Spleen (tissue), 11 donors: ENCODE measurements around the gene INA. TPM values are rescaled to one million over a fixed set of nuclear protein-coding genes. Genes with fewer than 3 reads are reported as not detected.
"Not testable (repeated sequence)": the region's sequence is repeated elsewhere in the genome, so short reads cannot be mapped to it uniquely, and the experiment has no call there.

Experiments used
- DNase-seq: peaks from one replicate; pipeline ENCODE4 v3.0.0-alpha.2; 2020
- H3K27ac ChIP-seq, 8 donors: fragments of 200-600 bp; sonication (generic) in 7 of 8; 1 replicate in 4 of 8; 2 replicates in 4 of 8; pipeline versions ENCODE4 v1.5.0 to v1.8.0; 2016 to 2021; ENCODE audit warnings: inconsistent platforms in 4 of 8, mild to moderate bottlenecking in 4 of 8, moderate library complexity in 1 of 8
- H3K27me3 ChIP-seq, 7 donors: fragments of 200-600 bp; sonication (generic) in 6 of 7; replicated peaks in 1 of 7; 1 replicate in 4 of 7; 2 replicates in 3 of 7; pipeline versions ENCODE4 v1.5.0 to v1.8.0; 2016 to 2021; ENCODE audit warnings: inconsistent platforms in 3 of 7, mild to moderate bottlenecking in 1 of 7
- H3K36me3 ChIP-seq, 6 donors: fragments of 200-600 bp; sonication (generic) in 5 of 6; 1 replicate in 4 of 6; 2 replicates in 2 of 6; pipeline versions ENCODE4 v1.5.0 to v1.8.0; 2016 to 2021; ENCODE audit warnings: inconsistent platforms in 2 of 6
- H3K4me1 ChIP-seq, 6 donors: fragments of 200-600 bp; sonication (generic) in 5 of 6; 1 replicate in 3 of 6; 2 replicates in 3 of 6; pipeline versions ENCODE4 v1.5.0 to v1.8.0; 2016 to 2021; ENCODE audit warnings: inconsistent platforms in 3 of 6
- H3K4me3 ChIP-seq, 8 donors: fragments of 200-600 bp; sonication (generic) in 7 of 8; 1 replicate in 4 of 8; 2 replicates in 4 of 8; pipeline versions ENCODE4 v1.5.0 to v1.8.0; 2016 to 2021; ENCODE audit warnings: inconsistent platforms in 4 of 8, mild to moderate bottlenecking in 4 of 8, moderate library complexity in 2 of 8
- H3K9me3 ChIP-seq, 8 donors: fragments of 200-600 bp; sonication (generic) in 7 of 8; 1 replicate in 4 of 8; 2 replicates in 4 of 8; pipeline versions ENCODE4 v1.5.0 to v1.8.0; 2016 to 2021; ENCODE audit warnings: inconsistent platforms in 4 of 8
- POLR2A ChIP-seq, 3 donors: fragments of 450-650 bp; IDR thresholded peaks; one replicate each; pipeline ENCODE4 v1.5.1; 2017; ENCODE audit warnings: antibody characterized with exemption in 3 of 3, mild to moderate bottlenecking in 1 of 3
- POLR2AphosphoS5 ChIP-seq, 3 donors: sonication (generic); formaldehyde crosslinking; IDR thresholded peaks; one replicate each; pipeline ENCODE4 v1.5.1; 2017; ENCODE audit warnings: antibody characterized with exemption in 3 of 3
- WGBS, 5 donors: extraction: QIAGEN DNeasy Blood & Tissue Kit in 3 of 5; methylation state at CpG; one replicate each; pipeline versions ENCODE4 v1.1.5 to v1.1.7; 2013 to 2018; 5-methylcytosine and 5-hydroxymethylcytosine counted together
- intact Hi-C: fragments of 100-400 bp; cut with DNase I; formaldehyde crosslinking; loops from one replicate; pipeline ENCODE4 v1.15.0; 2023; ENCODE audit warnings: low total_unique reads
- polyA plus RNA-seq, 3 donors: library from polyadenylated mRNA; stranded (reverse); fragments of 200-250 nt; gene quantifications; one replicate each; pipeline ENCODE4 v1.2.1, GENCODE V29; 2013
- total RNA-seq, 7 donors: library from RNA; depleted of rRNA in 3 of 7; stranded (reverse); fragments of >200 nt in 3 of 7; fragmentation: NEBNext Ultra II Directional in 4 of 7; extraction: Animal tissue kit (Norgen Biotek cat#: 25700) in 4 of 7; gene quantifications; one replicate each; pipeline versions ENCODE4 v1.1.0 to v1.2.1, GENCODE V29; 2016 to 2021
- TF ChIP-seq, protein P1 (sequence below), 11 experiments: fragments of 200-600 bp in 7 of 11; fragments of 450-650 bp in 4 of 11; sonication (generic) in 4 of 11; IDR thresholded peaks in 8 of 11; conservative IDR thresholded peaks in 3 of 11; 1 replicate in 7 of 11; 2 replicates in 4 of 11; pipeline versions ENCODE4 v1.4.0 to v1.8.0; 2016 to 2021; ENCODE audit warnings: antibody characterized with exemption in 11 of 11, inconsistent platforms in 4 of 11, mild to moderate bottlenecking in 1 of 11
- donor health status: healthy with polysubstance abuse.
- donor health status: DM: no; HTN: no; CAD: no; lungs with moderate emphysema.
- donor health status: DM: no; HTN: no; CAD: no.
- donor health status: Bipolar disorder and iron deficiency.
- donor health status: healthy.
- donor health status: DM: no; HTN: no; CAD: no.
- donor health status: DM: yes; HTN: yes; CAD: no.

Gene INA
- total and polyA plus RNA-seq, 10 donors = 0.02 to 0.09 (median 0.03) TPM; not detected in 7

DNA sequence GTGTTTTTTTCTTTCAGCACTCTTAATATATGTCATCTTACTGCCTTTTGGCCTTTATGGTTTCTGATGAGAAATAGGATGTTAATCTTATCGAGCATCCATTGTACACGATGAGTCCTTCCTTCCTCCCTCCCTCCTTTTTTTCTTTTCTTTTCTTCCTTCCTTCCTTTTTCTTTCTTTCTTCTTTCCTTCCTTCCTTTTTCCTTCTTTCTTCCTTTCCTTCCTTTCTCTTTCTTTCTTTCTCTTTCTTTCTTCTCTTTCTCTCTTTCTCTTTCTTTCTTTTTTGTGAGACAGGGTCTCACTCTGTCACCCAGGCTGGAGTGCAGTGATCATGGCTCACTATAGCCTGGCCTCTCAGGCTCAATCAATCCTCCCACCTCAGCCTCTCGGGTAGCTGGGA lies 22.8 kb upstream of the INA start:
- intact Hi-C loops = no loop called here
- 54 to 84% (median 60%) methylated on average over 3 of the region's 3 CpGs for WGBS, 5 donors

GRCh38 chr10:103254538-103255325 lies 22.2 kb upstream of the INA start:
- H3K4me3 ChIP-seq = no peak overlapping the region
- TF ChIP-seq POLR2AphosphoS5 (IDR thresholded peaks at IDR 0.05) = no peak
- TF ChIP-seq POLR2A (IDR thresholded peaks at IDR 0.05) = no peak
- TF ChIP-seq, protein P1, sequence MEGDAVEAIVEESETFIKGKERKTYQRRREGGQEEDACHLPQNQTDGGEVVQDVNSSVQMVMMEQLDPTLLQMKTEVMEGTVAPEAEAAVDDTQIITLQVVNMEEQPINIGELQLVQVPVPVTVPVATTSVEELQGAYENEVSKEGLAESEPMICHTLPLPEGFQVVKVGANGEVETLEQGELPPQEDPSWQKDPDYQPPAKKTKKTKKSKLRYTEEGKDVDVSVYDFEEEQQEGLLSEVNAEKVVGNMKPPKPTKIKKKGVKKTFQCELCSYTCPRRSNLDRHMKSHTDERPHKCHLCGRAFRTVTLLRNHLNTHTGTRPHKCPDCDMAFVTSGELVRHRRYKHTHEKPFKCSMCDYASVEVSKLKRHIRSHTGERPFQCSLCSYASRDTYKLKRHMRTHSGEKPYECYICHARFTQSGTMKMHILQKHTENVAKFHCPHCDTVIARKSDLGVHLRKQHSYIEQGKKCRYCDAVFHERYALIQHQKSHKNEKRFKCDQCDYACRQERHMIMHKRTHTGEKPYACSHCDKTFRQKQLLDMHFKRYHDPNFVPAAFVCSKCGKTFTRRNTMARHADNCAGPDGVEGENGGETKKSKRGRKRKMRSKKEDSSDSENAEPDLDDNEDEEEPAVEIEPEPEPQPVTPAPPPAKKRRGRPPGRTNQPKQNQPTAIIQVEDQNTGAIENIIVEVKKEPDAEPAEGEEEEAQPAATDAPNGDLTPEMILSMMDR (IDR thresholded peaks at IDR 0.05 in 8 of 11, conservative IDR thresholded peaks at IDR 0.05 in 3 of 11) = no peak
- 55 to 84% (median 71%) methylated on average over 4 of the region's 4 CpGs for WGBS, 5 donors
- intact Hi-C loops = no loop called here
- no peaks in the 10 kb centered on the region for H3K27me3 ChIP-seq
- DNase-seq = no peak
- H3K4me1 ChIP-seq = no peaks in the 10 kb centered on the region
- H3K9me3 ChIP-seq = peaks cover 0 to 12% (median under 1%) of the 10 kb centered on the region in 8 donors
- H3K36me3 ChIP-seq = no peaks in the 10 kb centered on the region
- no peak overlapping the region for H3K27ac ChIP-seq

More for the DNA sequence above, 22.8 kb upstream of the INA start:
- no peak for DNase-seq
- TF ChIP-seq POLR2A (IDR thresholded peaks at IDR 0.05) (no peak), POLR2AphosphoS5 (IDR thresholded peaks at IDR 0.05) (no peak)
- TF ChIP-seq, protein P1 (IDR thresholded peaks at IDR 0.05 in 8 of 11, conservative IDR thresholded peaks at IDR 0.05 in 3 of 11) = no peak
- H3K4me1 ChIP-seq = no peaks in the 10 kb centered on the region
- no peak overlapping the region for H3K27ac ChIP-seq
- H3K9me3 ChIP-seq = peaks cover 0 to 6% (median 0%) of the 10 kb centered on the region in 8 donors
- H3K36me3 ChIP-seq = no peaks in the 10 kb centered on the region
- H3K27me3 ChIP-seq = no peaks in the 10 kb centered on the region
- H3K4me3 ChIP-seq = no peak overlapping the region

- intact Hi-C loops = no loop called here
- no peaks in the 10 kb centered on the region for H3K36me3 ChIP-seq
- no peaks in the 10 kb centered on the region for H3K4me1 ChIP-seq
- WGBS, 5 donors = 83 to 97% (median 95%) methylated on average over 1 of the region's 1 CpG
- H3K4me3 ChIP-seq = no peak overlapping the region
- TF ChIP-seq POLR2A (IDR thresholded peaks at IDR 0.05) (no peak), POLR2AphosphoS5 (IDR thresholded peaks at IDR 0.05) (no peak)
- TF ChIP-seq, protein P1 (IDR thresholded peaks at IDR 0.05 in 8 of 11, conservative IDR thresholded peaks at IDR 0.05 in 3 of 11) = no peak
- H3K9me3 ChIP-seq = peaks cover 0 to 21% (median 5%) of the 10 kb centered on the region in 8 donors
- DNase-seq = no peak
- H3K27ac ChIP-seq = no peak overlapping the region
- no peaks in the 10 kb centered on the region for H3K27me3 ChIP-seq
Observed at GRCh38 chr10:103256613-103257012, 20.3 kb upstream of the INA start.

GRCh38 chr10:103257812-103258211 lies 19.1 kb upstream of the INA start:
- Histone ChIP-seq H3K27ac (no peak overlapping the region), H3K4me3 (no peak overlapping the region), H3K9me3 (peaks cover 0 to 21% (median 5%) of the 10 kb centered on the region in 8 donors), H3K27me3 (peaks cover 0 to 4% (median 0%) of the 10 kb centered on the region in 7 donors), H3K4me1 (no peaks in the 10 kb centered on the region), H3K36me3 (no peaks in the 10 kb centered on the region)
- TF ChIP-seq, protein P1 (IDR thresholded peaks at IDR 0.05 in 8 of 11, conservative IDR thresholded peaks at IDR 0.05 in 3 of 11) = no peak
- TF ChIP-seq POLR2A (IDR thresholded peaks at IDR 0.05) = no peak
- TF ChIP-seq POLR2AphosphoS5 (IDR thresholded peaks at IDR 0.05) = no peak
- DNase-seq = no peak
- intact Hi-C loops = no loop called here

DNA sequence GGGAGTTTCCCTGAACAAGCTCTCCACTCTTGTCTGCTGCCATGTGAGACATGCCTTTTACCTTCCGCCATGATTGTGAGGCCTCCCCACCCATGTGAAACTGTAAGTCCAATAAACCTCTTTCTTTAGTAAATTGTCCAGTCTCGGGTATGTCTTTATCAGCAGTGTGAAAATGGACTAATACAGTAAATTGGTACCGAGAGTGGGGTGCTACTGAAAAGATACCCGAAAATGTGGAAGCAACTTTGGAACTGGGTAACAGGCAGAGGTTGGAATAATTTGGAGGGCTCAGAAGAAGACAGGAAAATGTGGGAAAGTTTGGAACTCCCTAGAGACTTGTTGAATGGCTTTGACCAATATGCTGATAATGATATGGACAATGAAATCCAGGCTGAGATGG lies 18.0 kb upstream of the INA start:
- H3K4me1 ChIP-seq, H3K36me3 ChIP-seq, DNase-seq, H3K4me3 ChIP-seq, H3K27ac ChIP-seq, intact Hi-C loops: not testable (repeated sequence)
- peaks cover 0 to 21% (median 5%) of the 10 kb centered on the region in 8 donors for H3K9me3 ChIP-seq
- 94 to 96% (median 96%) methylated on average over 4 of the region's 4 CpGs for WGBS, 5 donors
- H3K27me3 ChIP-seq = peaks cover 0 to 14% (median 0%) of the 10 kb centered on the region in 7 donors
